Testis (tissue), 3 donors: Measurements from ENCODE around the gene ERAL1. TPM values are rescaled to one million over a fixed set of nuclear protein-coding genes. Genes with fewer than 3 reads are reported as not detected.

Source experiments
- DNase-seq: peaks from one replicate; pipeline ENCODE4 v3.0.0-alpha.2; 2019
- H3K27ac ChIP-seq, 2 donors: fragments of 200-600 bp; sonication (generic); one replicate each; pipeline ENCODE4 v1.5.1; 2019
- H3K27me3 ChIP-seq: fragments of 200-600 bp; sonication (generic); one replicate; pipeline ENCODE4 v1.5.1; 2019
- H3K36me3 ChIP-seq: fragments of 200-600 bp; sonication (generic); one replicate; pipeline ENCODE4 v1.5.1; 2017; ENCODE audit warnings: low read depth; ENCODE audit errors: missing control alignments
- H3K4me1 ChIP-seq: fragments of 200-600 bp; sonication (generic); one replicate; pipeline ENCODE4 v1.5.1; 2019
- H3K4me3 ChIP-seq, 2 donors: fragments of 200-600 bp; sonication (generic); one replicate each; pipeline ENCODE4 v1.5.1; 2017 to 2019
- H3K9me3 ChIP-seq: fragments of 200-600 bp; sonication (generic); one replicate; pipeline ENCODE4 v1.5.1; 2017
- POLR2A ChIP-seq: fragments of 450-650 bp; IDR thresholded peaks from one replicate; pipeline ENCODE4 v1.6.1; 2017; ENCODE audit warnings: antibody characterized with exemption, mild to moderate bottlenecking, moderate library complexity
- WGBS, 2 donors: methylation state at CpG; one replicate each; pipeline ENCODE4 v1.1.5; 2018; 5-methylcytosine and 5-hydroxymethylcytosine counted together
- intact Hi-C: fragments of 100-400 bp; cut with DNase I; formaldehyde crosslinking; loops from one replicate; pipeline ENCODE4 v1.15.1; 2023; ENCODE audit warnings: low total_unique reads
- polyA plus RNA-seq: library from polyadenylated mRNA; stranded (reverse); fragments of 350-450 nt; fragmentation: Illumina TruSeq; extraction: RNeasy Lipid Tissue Mini Kit (QIAGEN cat#74804); gene quantifications from one replicate; pipeline ENCODE4 v1.2.3, GENCODE V29; 2014; ENCODE audit warnings: low read depth, low replicate concordance; ENCODE audit not compliant: insufficient read depth
- total RNA-seq, 2 donors: library from RNA; depleted of rRNA; stranded (reverse); fragments of >200 nt; gene quantifications; one replicate each; pipeline ENCODE4 v1.2.3, GENCODE V29; 2016
- TF ChIP-seq, protein P1 (sequence below), 3 experiments: fragments of 450-650 bp in 2 of 3; fragments of 200-600 bp in 1 of 3; sonication (generic) in 1 of 3; IDR thresholded peaks; one replicate each; pipeline ENCODE4 v1.5.1; 2016 to 2019; ENCODE audit warnings: antibody characterized with exemption in 3 of 3, mild to moderate bottlenecking in 2 of 3, moderate library complexity in 1 of 3

Gene ERAL1
- total and polyA plus RNA-seq, 3 donors from 2014 or later, result 54.8 to 75.2 (median 61.1) TPM

DNA sequence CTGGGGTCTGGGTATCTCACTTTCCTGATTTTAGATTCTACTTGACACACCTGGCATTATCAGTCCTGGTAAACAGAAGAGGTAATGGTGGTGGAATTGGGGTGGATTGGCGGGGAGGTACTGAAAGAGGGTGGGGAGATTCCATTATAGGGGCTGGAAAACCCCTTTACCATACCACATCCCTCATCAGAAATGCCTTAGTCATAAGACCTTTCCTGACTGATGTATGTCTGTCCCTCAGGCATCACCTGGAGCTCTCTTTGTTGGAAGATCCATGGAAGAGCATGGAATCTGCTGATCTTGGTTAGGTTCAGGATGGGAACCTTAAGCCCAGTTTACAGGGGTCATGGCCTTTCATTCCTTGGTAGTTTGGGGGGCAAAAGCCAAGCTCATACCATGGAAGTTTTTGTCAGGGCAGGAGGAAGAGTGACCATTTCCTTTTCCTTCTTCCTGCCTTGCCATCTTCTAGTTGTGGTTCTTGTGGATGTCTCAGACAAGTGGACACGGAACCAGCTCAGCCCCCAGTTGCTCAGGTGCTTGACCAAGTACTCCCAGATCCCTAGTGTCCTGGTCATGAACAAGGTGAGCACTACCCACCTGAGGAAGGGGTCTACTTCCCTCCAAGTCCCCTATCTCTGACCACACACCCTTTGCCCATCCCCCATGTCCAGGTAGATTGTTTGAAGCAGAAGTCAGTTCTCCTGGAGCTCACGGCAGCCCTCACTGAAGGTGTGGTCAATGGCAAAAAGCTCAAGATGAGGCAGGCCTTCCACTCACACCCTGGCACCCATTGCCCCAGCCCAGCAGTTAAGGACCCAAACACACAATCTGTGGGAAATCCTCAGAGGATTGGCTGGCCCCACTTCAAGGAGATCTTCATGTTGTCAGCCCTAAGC is 3.3 kb downstream of the ERAL1 start:
- no peak for DNase-seq
- intact Hi-C loops, result no loop called here
- H3K27ac ChIP-seq, result no peak overlapping the region
- TF ChIP-seq, protein P1, sequence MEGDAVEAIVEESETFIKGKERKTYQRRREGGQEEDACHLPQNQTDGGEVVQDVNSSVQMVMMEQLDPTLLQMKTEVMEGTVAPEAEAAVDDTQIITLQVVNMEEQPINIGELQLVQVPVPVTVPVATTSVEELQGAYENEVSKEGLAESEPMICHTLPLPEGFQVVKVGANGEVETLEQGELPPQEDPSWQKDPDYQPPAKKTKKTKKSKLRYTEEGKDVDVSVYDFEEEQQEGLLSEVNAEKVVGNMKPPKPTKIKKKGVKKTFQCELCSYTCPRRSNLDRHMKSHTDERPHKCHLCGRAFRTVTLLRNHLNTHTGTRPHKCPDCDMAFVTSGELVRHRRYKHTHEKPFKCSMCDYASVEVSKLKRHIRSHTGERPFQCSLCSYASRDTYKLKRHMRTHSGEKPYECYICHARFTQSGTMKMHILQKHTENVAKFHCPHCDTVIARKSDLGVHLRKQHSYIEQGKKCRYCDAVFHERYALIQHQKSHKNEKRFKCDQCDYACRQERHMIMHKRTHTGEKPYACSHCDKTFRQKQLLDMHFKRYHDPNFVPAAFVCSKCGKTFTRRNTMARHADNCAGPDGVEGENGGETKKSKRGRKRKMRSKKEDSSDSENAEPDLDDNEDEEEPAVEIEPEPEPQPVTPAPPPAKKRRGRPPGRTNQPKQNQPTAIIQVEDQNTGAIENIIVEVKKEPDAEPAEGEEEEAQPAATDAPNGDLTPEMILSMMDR (IDR thresholded peaks at IDR 0.05), result no peak
- no peak for TF ChIP-seq POLR2A
- H3K4me1 ChIP-seq, result peaks cover 5% of the 10 kb centered on the region
- 96 to 100% methylated on average over 3 of the region's 3 CpGs for WGBS, 2 donors
- no peak overlapping the region for H3K4me3 ChIP-seq
- no peaks in the 10 kb centered on the region for H3K27me3 ChIP-seq
- H3K9me3 ChIP-seq, result no peaks in the 10 kb centered on the region
- H3K36me3 ChIP-seq, result no peaks in the 10 kb centered on the region

DNA sequence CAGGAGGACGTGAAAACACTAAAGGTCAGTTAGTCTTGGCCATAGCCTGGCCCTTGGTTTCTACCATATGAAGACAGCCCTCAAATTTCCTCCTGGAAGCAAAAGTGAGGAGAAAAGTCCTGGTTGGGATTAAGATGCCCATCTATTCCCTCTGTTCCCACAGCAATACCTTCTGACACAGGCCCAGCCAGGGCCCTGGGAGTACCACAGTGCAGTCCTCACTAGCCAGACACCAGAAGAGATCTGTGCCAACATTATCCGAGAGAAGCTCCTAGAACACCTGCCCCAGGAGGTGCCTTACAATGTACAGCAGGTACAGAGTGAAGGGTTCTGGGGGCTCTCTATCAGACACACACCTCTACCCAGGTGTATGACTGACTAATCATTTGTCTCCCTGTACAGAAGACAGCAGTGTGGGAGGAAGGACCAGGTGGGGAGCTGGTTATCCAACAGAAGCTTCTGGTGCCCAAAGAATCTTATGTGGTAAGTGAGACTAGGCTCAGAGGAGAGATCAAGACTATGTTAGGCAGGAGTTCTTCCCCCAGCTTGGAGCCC is 4.1 kb downstream of the ERAL1 start:
- Histone ChIP-seq H3K27me3 (no peaks in the 10 kb centered on the region), H3K36me3 (no peaks in the 10 kb centered on the region), H3K4me3 (no peak overlapping the region), H3K9me3 (no peaks in the 10 kb centered on the region), H3K4me1 (peaks cover 5% of the 10 kb centered on the region), H3K27ac (no peak overlapping the region)
- intact Hi-C loops, result no loop called here
- TF ChIP-seq POLR2A, result no peak
- TF ChIP-seq, protein P1 (IDR thresholded peaks at IDR 0.05), result no peak
- 48 to 88% methylated on average over 1 to 2 of the region's 2 CpGs for WGBS, 2 donors
- DNase-seq, result no peak

DNA sequence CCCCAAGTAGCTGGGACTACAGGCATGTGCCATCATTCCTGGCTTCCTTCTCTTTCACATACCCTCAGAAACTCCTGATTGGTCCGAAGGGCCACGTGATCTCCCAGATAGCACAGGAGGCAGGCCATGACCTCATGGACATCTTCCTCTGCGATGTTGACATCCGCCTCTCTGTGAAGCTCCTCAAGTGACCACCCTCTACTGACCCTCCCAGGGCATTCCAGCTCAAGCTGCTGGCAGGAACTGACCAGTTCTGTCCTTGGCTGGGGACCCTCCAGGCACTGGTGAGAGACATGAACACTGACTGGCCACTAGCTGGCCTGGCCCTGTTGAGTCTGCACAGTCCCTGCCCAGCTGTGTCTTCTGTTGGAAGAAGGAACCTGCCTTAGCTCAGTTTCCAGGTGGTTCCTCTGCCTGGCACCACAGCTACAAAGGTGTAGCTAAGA is 5.6 kb downstream of the ERAL1 start:
- intact Hi-C loops, result no loop called here
- Histone ChIP-seq H3K4me3 (no peak overlapping the region), H3K36me3 (no peaks in the 10 kb centered on the region), H3K9me3 (no peaks in the 10 kb centered on the region), H3K27ac (no peak overlapping the region), H3K4me1 (peaks cover 4% of the 10 kb centered on the region), H3K27me3 (no peaks in the 10 kb centered on the region)
- TF ChIP-seq POLR2A, result no peak
- TF ChIP-seq, protein P1 (IDR thresholded peaks at IDR 0.05), result no peak
- 93% methylated on average over 3 to 4 of the region's 4 CpGs for WGBS, 2 donors
- no peak for DNase-seq

DNA sequence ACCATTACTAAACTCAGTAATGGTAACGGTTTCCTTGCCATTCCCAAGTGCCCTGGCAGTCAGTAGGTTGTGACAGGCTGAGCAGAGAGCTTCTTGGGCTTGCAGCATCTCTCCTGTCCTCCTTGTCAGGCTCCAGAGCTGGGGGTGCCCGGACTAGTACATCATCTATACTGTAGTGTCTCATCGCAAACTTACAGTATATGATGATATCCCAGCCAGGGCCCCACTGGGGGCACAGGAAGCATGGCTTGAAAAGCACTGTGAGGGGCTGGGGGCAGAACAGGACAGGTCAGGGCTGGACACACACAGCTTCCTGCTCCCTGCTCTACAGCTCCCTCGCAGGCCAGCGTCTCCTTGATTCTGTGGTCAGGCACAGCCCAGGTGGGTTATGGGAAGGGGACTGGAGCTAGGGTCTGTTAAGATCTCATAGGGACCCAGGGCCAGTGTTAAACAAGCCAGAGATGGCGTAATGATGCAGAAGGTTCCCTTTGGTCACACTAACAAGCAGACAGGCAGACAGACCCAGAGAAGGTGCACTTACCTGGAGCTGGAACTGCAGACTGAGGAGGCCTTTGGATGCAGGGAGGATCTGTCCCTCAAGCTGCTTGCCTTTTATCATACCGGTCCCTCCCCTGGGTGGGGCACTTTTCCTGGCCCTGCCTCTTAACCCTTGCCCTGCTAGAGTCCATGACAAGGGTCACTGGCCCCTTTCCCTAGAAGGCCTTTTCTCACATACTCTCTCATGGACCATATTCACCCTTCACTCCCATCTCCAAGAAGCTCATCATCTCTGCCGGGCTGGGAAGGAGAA is 6.8 kb downstream of the ERAL1 start:
- intact Hi-C loops, result no loop called here
- TF ChIP-seq, protein P1 (IDR thresholded peaks at IDR 0.05), result no peak
- no peak for TF ChIP-seq POLR2A
- H3K4me3 ChIP-seq, result no peak overlapping the region
- no peaks in the 10 kb centered on the region for H3K36me3 ChIP-seq
- no peaks in the 10 kb centered on the region for H3K27me3 ChIP-seq
- DNase-seq, result no peak
- no peaks in the 10 kb centered on the region for H3K9me3 ChIP-seq
- WGBS, 2 donors, result 66 to 70% methylated on average over 8 of the region's 8 CpGs
- no peaks in the 10 kb centered on the region for H3K4me1 ChIP-seq
- no peak overlapping the region for H3K27ac ChIP-seq
